HepG2 (cell line): ENCODE results near the gene OR6X1. TPM values are rescaled to one million over a fixed set of nuclear protein-coding genes. Genes with fewer than 3 reads are reported as not detected.

Experiments
- ATAC-seq: fragments of 200-7000 bp; cut with Tn5 transposase; 3 replicates; pipeline ENCODE4 v1.9.1; 2020; ENCODE audit warnings: mild to moderate bottlenecking, moderate library complexity
- BruUV-seq: library from RNA; stranded (reverse); fragments of 400-500 nt; replicated peaks from 2 replicates; lab custom pipeline; 2021; lab: Mats Ljungman, UMichigan
- CTCF ChIA-PET: fragments of 300-600 bp; formaldehyde crosslinking; extraction: SDS; loops from one replicate; lab custom pipeline; 2021; ENCODE audit warnings: low total read pairs, inconsistent platforms, low intra/inter-chr PET ratio; lab: Yijun Ruan, JAX
- POLR2A ChIA-PET: fragments of 350-600 bp; sonication (Branson Sonifier 250); formaldehyde crosslinking; loops from one replicate; lab custom pipeline; 2020; ENCODE audit warnings: antibody characterized with exemption, inconsistent platforms; lab: Yijun Ruan, JAX
- DNase-seq: peaks from one replicate; pipeline ENCODE4 v3.0.0-alpha.2; 2015; ENCODE audit warnings: low spot score
- FAIRE-seq: peaks from 3 replicates; lab custom pipeline; 2011; peaks lifted over from hg19 to GRCh38; lab: Jason Lieb, UNC
- H2AFZ ChIP-seq: one replicate; pipeline ENCODE4 v1.6.1; 2011; ENCODE audit warnings: low read length, inconsistent platforms
- H3K27ac ChIP-seq: fragments of 300-600 bp; 3 replicates; pipeline ENCODE4 v1.8.0; 2011; ENCODE audit warnings: mixed run types, mild to moderate bottlenecking, mixed read lengths, low read length, inconsistent platforms; ENCODE audit not compliant: insufficient read depth; ENCODE audit errors: extremely low read length
- H3K27me3 ChIP-seq, 2 experiments: fragments of 200-600 bp in 1 of 2; 2 replicates in 1 of 2; 3 replicates in 1 of 2; pipeline versions ENCODE4 v1.6.0 to v1.8.0; 2011; ENCODE audit warnings: low read length in 2 of 2, mild to moderate bottlenecking in 2 of 2, moderate library complexity in 2 of 2, inconsistent platforms in 1 of 2; ENCODE audit not compliant: insufficient read depth in 2 of 2, control insufficient read depth in 1 of 2
- H3K36me3 ChIP-seq, 2 experiments: fragments of 200-600 bp in 1 of 2; replicated peaks in 1 of 2; 2 replicates in 1 of 2; 3 replicates in 1 of 2; pipeline versions ENCODE4 v1.5.1 to v1.8.0; 2011; ENCODE audit warnings: low read length in 2 of 2, inconsistent platforms in 1 of 2; ENCODE audit not compliant: insufficient read depth in 2 of 2, control insufficient read depth in 1 of 2
- H3K4me1 ChIP-seq: 2 replicates; pipeline ENCODE4 v1.5.1; 2012; ENCODE audit warnings: low read length, inconsistent platforms; ENCODE audit not compliant: insufficient read depth
- H3K4me2 ChIP-seq: 2 replicates; pipeline ENCODE4 v1.6.0; 2011; ENCODE audit warnings: low read depth, low read length, inconsistent platforms
- H3K4me3 ChIP-seq, 3 experiments: fragments of 200-600 bp in 1 of 3; sonication (generic), shearing (Covaris generic) in 1 of 3; replicated peaks in 1 of 3; 2 replicates each; pipeline ENCODE4 v1.5.1; 2011 to 2016; ENCODE audit warnings: low read length in 3 of 3, inconsistent platforms in 2 of 3, low read depth in 2 of 3, mild to moderate bottlenecking in 2 of 3, control low read depth in 1 of 3, mixed read lengths in 1 of 3; ENCODE audit not compliant: insufficient read depth in 1 of 3
- H3K79me2 ChIP-seq: one replicate; pipeline ENCODE4 v1.6.1; 2011; ENCODE audit warnings: low read length, inconsistent platforms; ENCODE audit not compliant: insufficient read depth
- H3K9ac ChIP-seq: 2 replicates; pipeline ENCODE4 v1.6.0; 2011; ENCODE audit warnings: mild to moderate bottlenecking, low read depth, low read length, inconsistent platforms; ENCODE audit not compliant: insufficient read depth
- H3K9me3 ChIP-seq: 2 replicates; pipeline ENCODE4 v1.5.1; 2012; ENCODE audit warnings: mild to moderate bottlenecking, low read length
- H4K20me1 ChIP-seq: 2 replicates; pipeline ENCODE4 v1.6.0; 2011; ENCODE audit warnings: inconsistent platforms, mild to moderate bottlenecking, low read length, moderate library complexity; ENCODE audit not compliant: insufficient read depth
- CCAR2 ChIP-seq: fragments of 200-400 bp; formaldehyde crosslinking; optimal IDR thresholded peaks from 2 replicates; pipeline ENCODE3; 2018; ENCODE audit warnings: low read depth, mild to moderate bottlenecking, low read length, moderate library complexity
- KLF16 ChIP-seq, 2 experiments: sonication (generic) in 1 of 2; formaldehyde crosslinking in 1 of 2; IDR thresholded peaks; 2 replicates each; pipeline versions ENCODE4 v1.6.1 to v1.8.0; 2016 to 2023; ENCODE audit warnings: missing genetic modification reagents in 2 of 2, missing compliant biosample characterization in 1 of 2
- MBD4 ChIP-seq: IDR thresholded peaks from 2 replicates; pipeline ENCODE4 v1.6.1; 2012; ENCODE audit warnings: low read length, inconsistent platforms, borderline replicate concordance
- SOX13 ChIP-seq, 3 experiments: fragments of 450-650 bp in 1 of 3; sonication (generic) in 1 of 3; formaldehyde crosslinking in 1 of 3; IDR thresholded peaks in 2 of 3; conservative IDR thresholded peaks in 1 of 3; 2 replicates each; pipeline versions ENCODE4 v1.5.0 to v1.6.1; 2016 to 2020; ENCODE audit warnings: antibody characterized with exemption in 1 of 3, mild to moderate bottlenecking in 1 of 3, missing compliant biosample characterization in 1 of 3, missing genetic modification reagents in 1 of 3, moderate library complexity in 1 of 3
- TEAD2 ChIP-seq: sonication (generic); formaldehyde crosslinking; IDR thresholded peaks from 2 replicates; pipeline ENCODE4 v1.9.0; 2021; ENCODE audit warnings: missing genetic modification reagents
- ZNF235 ChIP-seq: sonication (generic); formaldehyde crosslinking; IDR thresholded peaks from 2 replicates; pipeline ENCODE4 v1.8.1; 2023; ENCODE audit warnings: mild to moderate bottlenecking, missing genetic modification reagents, borderline replicate concordance
- ZNF292 ChIP-seq: sonication (generic); formaldehyde crosslinking; IDR thresholded peaks from 2 replicates; pipeline ENCODE4 v1.8.1; 2022; ENCODE audit warnings: mild to moderate bottlenecking, low read depth, missing genetic modification reagents, borderline replicate concordance
- WGBS: methylation state at CpG from one replicate; pipeline ENCODE4 v1.1.6; 2017; ENCODE audit warnings: low lambda C conversion rate; 5-methylcytosine and 5-hydroxymethylcytosine counted together
- in situ Hi-C: cut with HindIII; loops from 2 replicates; pipeline ENCODE4 v1.10.0; 2017; ENCODE audit warnings: low pct_unique_long_range_greater_than_20kb; ENCODE audit not compliant: extremely low pct_ligation_motif_present
- intact Hi-C: fragments of 100-400 bp; cut with micrococcal nuclease; formaldehyde crosslinking; loops from one replicate; pipeline ENCODE4 v1.10.0; 2022; ENCODE audit not compliant: unreplicated experiment
- polyA plus RNA-seq, 8 experiments: library from polyadenylated mRNA; depleted of rRNA in 3 of 8; stranded (reverse) in 7 of 8; unstranded in 1 of 8; fragments of >200 nt; fragmentation: Illumina TruSeq in 4 of 8; extraction: Trizol in 4 of 8; gene quantifications; 2 replicates each; pipeline versions ENCODE4 v1.2.1 to v1.2.3, GENCODE V29; 2011 to 2016; ENCODE audit warnings: low read depth in 4 of 8, missing spikeins in 1 of 8, mixed read lengths in 1 of 8; ENCODE audit not compliant: insufficient read depth in 1 of 8
- total RNA-seq, 5 experiments: library from RNA; depleted of rRNA; stranded (reverse); fragments of >200 nt; fragmentation: Illumina TruSeq; extraction: Trizol; gene quantifications; 2 replicates each; pipeline ENCODE4 v1.2.3, GENCODE V29; 2016; ENCODE audit warnings: low read depth in 1 of 5
- TF ChIP-seq, protein P1 (sequence below): IDR thresholded peaks from 2 replicates; pipeline ENCODE4 v1.6.1; 2016; ENCODE audit warnings: low read depth, missing genetic modification reagents, missing compliant biosample characterization
- TF ChIP-seq, protein P2 (sequence below): sonication (generic); formaldehyde crosslinking; conservative IDR thresholded peaks from 2 replicates; pipeline ENCODE4 v1.8.0; 2022; ENCODE audit warnings: missing genetic modification reagents
- TF ChIP-seq, protein P3 (sequence below): IDR thresholded peaks from 2 replicates; pipeline ENCODE4 v1.6.1; 2016; ENCODE audit warnings: missing biosample characterization, missing genetic modification reagents, low read depth
- TF ChIP-seq, protein P4 (sequence below): sonication (generic); formaldehyde crosslinking; conservative IDR thresholded peaks from 2 replicates; pipeline ENCODE4 v1.4.0; 2020; ENCODE audit warnings: missing genetic modification reagents

The OR6X1 gene
- total and polyA plus RNA-seq, 2 of the 13 experiments (the other 11 are each of a cell fraction or from before 2014, with no cell fraction given): not detected

DNA sequence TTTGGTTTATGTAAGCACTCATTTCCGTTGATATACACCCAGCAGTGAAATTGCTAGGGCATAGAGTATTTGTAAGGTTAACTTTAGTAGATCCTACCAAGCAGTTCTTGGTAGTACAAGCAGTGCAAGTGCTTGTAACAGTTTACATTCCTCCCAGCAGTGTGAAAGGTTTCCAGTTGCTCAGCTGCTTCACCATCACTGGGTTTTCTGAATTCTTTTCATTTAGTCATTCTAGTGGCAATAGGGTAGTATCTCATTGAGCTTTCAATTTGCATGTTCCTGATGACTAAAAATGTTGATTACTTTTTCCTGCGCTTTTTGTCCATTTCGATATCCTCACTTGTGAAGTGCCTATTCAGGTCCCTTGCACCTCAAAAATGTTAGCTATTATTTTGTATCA, 47.1 kb downstream of the OR6X1 start (continued):
- TF ChIP-seq, protein P1, sequence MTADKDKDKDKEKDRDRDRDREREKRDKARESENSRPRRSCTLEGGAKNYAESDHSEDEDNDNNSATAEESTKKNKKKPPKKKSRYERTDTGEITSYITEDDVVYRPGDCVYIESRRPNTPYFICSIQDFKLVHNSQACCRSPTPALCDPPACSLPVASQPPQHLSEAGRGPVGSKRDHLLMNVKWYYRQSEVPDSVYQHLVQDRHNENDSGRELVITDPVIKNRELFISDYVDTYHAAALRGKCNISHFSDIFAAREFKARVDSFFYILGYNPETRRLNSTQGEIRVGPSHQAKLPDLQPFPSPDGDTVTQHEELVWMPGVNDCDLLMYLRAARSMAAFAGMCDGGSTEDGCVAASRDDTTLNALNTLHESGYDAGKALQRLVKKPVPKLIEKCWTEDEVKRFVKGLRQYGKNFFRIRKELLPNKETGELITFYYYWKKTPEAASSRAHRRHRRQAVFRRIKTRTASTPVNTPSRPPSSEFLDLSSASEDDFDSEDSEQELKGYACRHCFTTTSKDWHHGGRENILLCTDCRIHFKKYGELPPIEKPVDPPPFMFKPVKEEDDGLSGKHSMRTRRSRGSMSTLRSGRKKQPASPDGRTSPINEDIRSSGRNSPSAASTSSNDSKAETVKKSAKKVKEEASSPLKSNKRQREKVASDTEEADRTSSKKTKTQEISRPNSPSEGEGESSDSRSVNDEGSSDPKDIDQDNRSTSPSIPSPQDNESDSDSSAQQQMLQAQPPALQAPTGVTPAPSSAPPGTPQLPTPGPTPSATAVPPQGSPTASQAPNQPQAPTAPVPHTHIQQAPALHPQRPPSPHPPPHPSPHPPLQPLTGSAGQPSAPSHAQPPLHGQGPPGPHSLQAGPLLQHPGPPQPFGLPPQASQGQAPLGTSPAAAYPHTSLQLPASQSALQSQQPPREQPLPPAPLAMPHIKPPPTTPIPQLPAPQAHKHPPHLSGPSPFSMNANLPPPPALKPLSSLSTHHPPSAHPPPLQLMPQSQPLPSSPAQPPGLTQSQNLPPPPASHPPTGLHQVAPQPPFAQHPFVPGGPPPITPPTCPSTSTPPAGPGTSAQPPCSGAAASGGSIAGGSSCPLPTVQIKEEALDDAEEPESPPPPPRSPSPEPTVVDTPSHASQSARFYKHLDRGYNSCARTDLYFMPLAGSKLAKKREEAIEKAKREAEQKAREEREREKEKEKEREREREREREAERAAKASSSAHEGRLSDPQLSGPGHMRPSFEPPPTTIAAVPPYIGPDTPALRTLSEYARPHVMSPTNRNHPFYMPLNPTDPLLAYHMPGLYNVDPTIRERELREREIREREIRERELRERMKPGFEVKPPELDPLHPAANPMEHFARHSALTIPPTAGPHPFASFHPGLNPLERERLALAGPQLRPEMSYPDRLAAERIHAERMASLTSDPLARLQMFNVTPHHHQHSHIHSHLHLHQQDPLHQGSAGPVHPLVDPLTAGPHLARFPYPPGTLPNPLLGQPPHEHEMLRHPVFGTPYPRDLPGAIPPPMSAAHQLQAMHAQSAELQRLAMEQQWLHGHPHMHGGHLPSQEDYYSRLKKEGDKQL (CRISPR knock-in tag): no peak
- TF ChIP-seq CCAR2: no peak
- TF ChIP-seq, protein P2, sequence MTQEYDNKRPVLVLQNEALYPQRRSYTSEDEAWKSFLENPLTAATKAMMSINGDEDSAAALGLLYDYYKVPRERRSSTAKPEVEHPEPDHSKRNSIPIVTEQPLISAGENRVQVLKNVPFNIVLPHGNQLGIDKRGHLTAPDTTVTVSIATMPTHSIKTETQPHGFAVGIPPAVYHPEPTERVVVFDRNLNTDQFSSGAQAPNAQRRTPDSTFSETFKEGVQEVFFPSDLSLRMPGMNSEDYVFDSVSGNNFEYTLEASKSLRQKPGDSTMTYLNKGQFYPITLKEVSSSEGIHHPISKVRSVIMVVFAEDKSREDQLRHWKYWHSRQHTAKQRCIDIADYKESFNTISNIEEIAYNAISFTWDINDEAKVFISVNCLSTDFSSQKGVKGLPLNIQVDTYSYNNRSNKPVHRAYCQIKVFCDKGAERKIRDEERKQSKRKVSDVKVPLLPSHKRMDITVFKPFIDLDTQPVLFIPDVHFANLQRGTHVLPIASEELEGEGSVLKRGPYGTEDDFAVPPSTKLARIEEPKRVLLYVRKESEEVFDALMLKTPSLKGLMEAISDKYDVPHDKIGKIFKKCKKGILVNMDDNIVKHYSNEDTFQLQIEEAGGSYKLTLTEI (CRISPR knock-in tag): no peak
- TF ChIP-seq, all 625 proteins: peak for 0

DNA sequence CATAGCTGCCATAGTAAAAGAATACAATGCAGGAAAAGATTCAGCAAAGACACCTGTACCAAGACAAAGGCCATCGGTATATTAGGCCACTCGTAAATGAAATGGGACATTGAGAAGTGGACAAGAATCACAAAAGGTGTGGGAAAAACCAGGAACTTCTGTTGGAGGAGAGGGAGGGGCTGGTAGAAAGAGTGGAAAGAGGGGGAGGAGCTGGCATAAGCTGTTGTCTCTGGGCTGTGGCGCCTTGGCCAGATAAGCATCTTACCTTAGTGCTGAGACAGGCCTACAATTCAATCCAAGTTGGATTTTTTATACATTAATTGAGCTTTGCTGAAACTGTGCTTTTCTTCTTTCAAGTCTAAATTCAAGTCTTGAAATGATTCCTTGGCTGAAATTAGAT, 50.0 kb downstream of the OR6X1 start:
- Histone ChIP-seq H3K9ac (no peak overlapping the region), H3K4me1 (no peaks in the 10 kb centered on the region), H4K20me1 (no peaks in the 10 kb centered on the region), H3K36me3 (no peaks in the 10 kb centered on the region), H3K27ac (no peak overlapping the region), H3K4me2 (no peak overlapping the region), H3K9me3 (no peaks in the 10 kb centered on the region), H3K27me3 (peaks cover 0 to 2% of the 10 kb centered on the region in 2 experiments; a peak in 2 of 5 replicates), H3K79me2 (no peaks in the 10 kb centered on the region), H3K4me3 (no peak overlapping the region), H2AFZ (no peak overlapping the region)
- FAIRE-seq (no peak), ATAC-seq (no peak), DNase-seq (no peak)
- BruUV-seq: no TSS peak
- in situ Hi-C loops: no loop called here
- intact Hi-C loops: no loop called here
- 26% methylated on average over 3 of the region's 3 CpGs for WGBS
- ChIA-PET POLR2A (no interaction called here), CTCF (no interaction called here)
- TF ChIP-seq MBD4: no peak
- TF ChIP-seq SOX13 (IDR thresholded peaks at IDR 0.05): no peak
- TF ChIP-seq SOX13 (CRISPR knock-in tag; conservative IDR thresholded peaks at IDR 0.05 in 1 of 2, IDR thresholded peaks at IDR 0.05 in 1 of 2): no peak
- TF ChIP-seq ZNF235 (CRISPR knock-in tag): no peak
- TF ChIP-seq, protein P3, sequence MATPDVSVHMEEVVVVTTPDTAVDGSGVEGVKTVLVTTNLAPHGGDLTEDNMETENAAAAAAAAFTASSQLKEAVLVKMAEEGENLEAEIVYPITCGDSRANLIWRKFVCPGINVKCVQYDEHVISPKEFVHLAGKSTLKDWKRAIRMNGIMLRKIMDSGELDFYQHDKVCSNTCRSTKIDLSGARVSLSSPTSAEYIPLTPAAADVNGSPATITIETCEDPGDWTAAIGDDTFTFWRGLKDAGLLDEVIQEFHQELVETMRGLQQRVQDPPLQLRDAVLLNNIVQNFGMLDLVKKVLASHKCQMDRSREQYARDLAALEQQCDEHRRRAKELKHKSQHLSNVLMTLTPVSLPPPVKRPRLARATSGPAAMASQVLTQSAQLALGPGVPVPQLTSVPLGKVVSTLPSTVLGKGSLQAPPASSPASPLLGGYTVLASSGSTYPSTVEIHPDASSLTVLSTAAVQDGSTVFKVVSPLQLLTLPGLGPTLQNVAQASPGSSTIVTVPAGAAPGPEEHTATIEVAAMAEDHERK (CRISPR knock-in tag): no peak
- TF ChIP-seq, protein P4, sequence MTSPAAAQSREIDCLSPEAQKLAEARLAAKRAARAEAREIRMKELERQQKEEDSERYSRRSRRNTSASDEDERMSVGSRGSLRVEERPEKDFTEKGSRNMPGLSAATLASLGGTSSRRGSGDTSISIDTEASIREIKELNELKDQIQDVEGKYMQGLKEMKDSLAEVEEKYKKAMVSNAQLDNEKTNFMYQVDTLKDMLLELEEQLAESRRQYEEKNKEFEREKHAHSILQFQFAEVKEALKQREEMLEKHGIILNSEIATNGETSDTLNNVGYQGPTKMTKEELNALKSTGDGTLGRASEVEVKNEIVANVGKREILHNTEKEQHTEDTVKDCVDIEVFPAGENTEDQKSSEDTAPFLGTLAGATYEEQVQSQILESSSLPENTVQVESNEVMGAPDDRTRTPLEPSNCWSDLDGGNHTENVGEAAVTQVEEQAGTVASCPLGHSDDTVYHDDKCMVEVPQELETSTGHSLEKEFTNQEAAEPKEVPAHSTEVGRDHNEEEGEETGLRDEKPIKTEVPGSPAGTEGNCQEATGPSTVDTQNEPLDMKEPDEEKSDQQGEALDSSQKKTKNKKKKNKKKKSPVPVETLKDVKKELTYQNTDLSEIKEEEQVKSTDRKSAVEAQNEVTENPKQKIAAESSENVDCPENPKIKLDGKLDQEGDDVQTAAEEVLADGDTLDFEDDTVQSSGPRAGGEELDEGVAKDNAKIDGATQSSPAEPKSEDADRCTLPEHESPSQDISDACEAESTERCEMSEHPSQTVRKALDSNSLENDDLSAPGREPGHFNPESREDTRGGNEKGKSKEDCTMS: no peak
- TF ChIP-seq ZNF292 (CRISPR knock-in tag): no peak
- TF ChIP-seq TEAD2: no peak
- TF ChIP-seq KLF16 (CRISPR knock-in tag; IDR thresholded peaks at IDR 0.05): no peak
